GM21526 (cell line): ENCODE data around the gene GMEB2.

Source experiments
- ATAC-seq: cut with Tn5 transposase; IDR thresholded peaks from one replicate; pipeline ENCODE4 v1.9.1; 2021; ENCODE audit warnings: moderate library complexity; ENCODE audit not compliant: unreplicated experiment, low FRiP score

The GMEB2 gene

DNA sequence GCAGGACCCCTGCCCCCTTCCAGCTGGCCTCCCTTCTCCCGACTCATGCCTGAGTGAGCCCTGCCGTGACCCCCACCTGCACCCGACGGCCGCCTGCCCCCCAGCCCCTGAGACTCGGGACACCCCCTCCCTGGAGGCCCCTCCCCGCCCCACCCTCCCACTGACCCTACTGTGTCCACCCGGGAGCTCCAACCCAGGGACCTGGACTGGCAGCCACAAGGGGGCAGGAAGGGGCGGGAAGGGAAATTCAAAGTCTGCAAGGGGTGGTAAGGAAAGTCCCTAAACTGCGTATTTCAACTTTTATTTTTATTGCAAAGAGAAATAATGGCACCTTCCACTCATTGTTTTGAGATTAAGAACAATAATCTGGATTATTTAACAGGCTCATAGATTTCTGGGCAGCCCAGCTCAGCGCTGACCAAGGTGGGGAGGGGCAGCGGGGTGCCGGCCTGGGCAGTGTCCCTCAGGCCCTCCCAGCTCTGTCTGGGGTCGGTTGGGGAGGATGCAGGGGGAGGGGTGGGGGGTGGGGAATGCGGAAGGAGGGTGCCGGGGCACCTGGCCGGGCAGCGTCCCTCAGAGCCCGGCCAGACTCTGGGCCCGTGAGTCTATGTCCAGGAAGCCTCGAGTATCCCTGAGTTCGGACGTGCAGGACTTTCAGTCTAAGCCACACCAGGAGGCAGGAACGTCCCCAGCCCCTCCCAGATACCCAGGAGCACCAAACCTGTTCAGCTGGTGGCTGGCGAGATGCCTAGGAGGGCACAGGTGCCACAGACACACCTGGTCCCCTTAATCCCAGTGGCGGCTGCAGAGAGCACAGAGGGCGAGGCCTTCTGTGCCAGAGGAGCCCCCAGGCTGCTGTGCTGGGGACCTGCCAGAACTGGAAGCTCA, 88.5 kb downstream of the GMEB2 start:
- no peak for ATAC-seq
